Duodenal mucosa (tissue), 2 donors: Measurements from ENCODE around the gene HSPBAP1.
"Not testable (repeated sequence)": the region's sequence is repeated elsewhere in the genome, so short reads cannot be mapped to it uniquely, and the experiment has no call there.

Experiments used
- H3K27ac ChIP-seq: one replicate; pipeline ENCODE4 v1.7.0; 2013; ENCODE audit warnings: low read depth, low read length
- H3K27me3 ChIP-seq, 2 donors: one replicate each; pipeline ENCODE4 v1.7.0; 2013; ENCODE audit warnings: low read length in 2 of 2, control low read depth in 1 of 2; ENCODE audit not compliant: insufficient read depth in 2 of 2, control insufficient read depth in 1 of 2
- H3K36me3 ChIP-seq, 2 donors: one replicate each; pipeline ENCODE4 v1.7.0; 2013; ENCODE audit warnings: low read length in 2 of 2, control low read depth in 1 of 2; ENCODE audit not compliant: insufficient read depth in 2 of 2, control insufficient read depth in 1 of 2
- H3K4me1 ChIP-seq, 2 donors: one replicate each; pipeline ENCODE4 v1.7.0; 2013; ENCODE audit warnings: low read length in 2 of 2, control low read depth in 1 of 2; ENCODE audit not compliant: insufficient read depth in 2 of 2, control insufficient read depth in 1 of 2
- H3K4me3 ChIP-seq, 2 donors: one replicate each; pipeline ENCODE4 v1.7.0; 2013; ENCODE audit warnings: low read length in 2 of 2, low read depth in 1 of 2
- H3K9ac ChIP-seq, 2 donors: one replicate each; pipeline ENCODE4 v1.7.0; 2013; ENCODE audit warnings: low read length in 2 of 2, low read depth in 1 of 2
- H3K9me3 ChIP-seq, 2 donors: one replicate each; pipeline ENCODE4 v1.7.0; 2013; ENCODE audit warnings: low read length in 2 of 2, control low read depth in 1 of 2; ENCODE audit not compliant: control insufficient read depth in 1 of 2

Gene HSPBAP1

GRCh38 chr3:122767540-122768372 is 25.9 kb downstream of the HSPBAP1 start:
- H3K9ac ChIP-seq, result no peak overlapping the region
- no peak overlapping the region for H3K4me3 ChIP-seq
- H3K4me1 ChIP-seq, result no peaks in the 10 kb centered on the region
- H3K9me3 ChIP-seq, result no peaks in the 10 kb centered on the region
- H3K36me3 ChIP-seq, result no peaks in the 10 kb centered on the region
- H3K27me3 ChIP-seq, result no peaks in the 10 kb centered on the region
- no peak overlapping the region for H3K27ac ChIP-seq

- H3K4me1 ChIP-seq, result no peaks in the 10 kb centered on the region
- no peak overlapping the region for H3K4me3 ChIP-seq
- no peaks in the 10 kb centered on the region for H3K9me3 ChIP-seq
- H3K9ac ChIP-seq, result no peak overlapping the region
- H3K36me3 ChIP-seq, result no peaks in the 10 kb centered on the region
- H3K27ac ChIP-seq, result no peak overlapping the region
- no peaks in the 10 kb centered on the region for H3K27me3 ChIP-seq
Measured at GRCh38 chr3:122766430-122766829, 27.2 kb downstream of the HSPBAP1 start.

- H3K27me3 ChIP-seq, result no peaks in the 10 kb centered on the region
- no peak overlapping the region for H3K9ac ChIP-seq
- H3K27ac ChIP-seq, result no peak overlapping the region
- H3K9me3 ChIP-seq, result no peaks in the 10 kb centered on the region
- H3K4me1 ChIP-seq, result no peaks in the 10 kb centered on the region
- H3K36me3 ChIP-seq, result no peaks in the 10 kb centered on the region
- no peak overlapping the region for H3K4me3 ChIP-seq
Measured at GRCh38 chr3:122760453-122761271, 33.0 kb downstream of the HSPBAP1 start.

GRCh38 chr3:122758877-122759560 is 34.6 kb downstream of the HSPBAP1 start:
- H3K36me3 ChIP-seq, result peaks cover 0 to 4% of the 10 kb centered on the region in 2 donors
- H3K9ac ChIP-seq, result no peak overlapping the region
- H3K9me3 ChIP-seq, result no peaks in the 10 kb centered on the region
- H3K27ac ChIP-seq, result no peak overlapping the region
- no peaks in the 10 kb centered on the region for H3K27me3 ChIP-seq
- H3K4me3 ChIP-seq, result no peak overlapping the region
- no peaks in the 10 kb centered on the region for H3K4me1 ChIP-seq

- H3K4me1 ChIP-seq, result no peaks in the 10 kb centered on the region
- peaks cover 0 to 4% of the 10 kb centered on the region in 2 donors for H3K36me3 ChIP-seq
- H3K9ac ChIP-seq, result no peak overlapping the region
- no peak overlapping the region for H3K4me3 ChIP-seq
- no peaks in the 10 kb centered on the region for H3K27me3 ChIP-seq
- no peak overlapping the region for H3K27ac ChIP-seq
- no peaks in the 10 kb centered on the region for H3K9me3 ChIP-seq
Measured at GRCh38 chr3:122755491-122755890, 38.1 kb downstream of the HSPBAP1 start.

GRCh38 chr3:122754929-122755328 is 38.7 kb downstream of the HSPBAP1 start:
- H3K4me3 ChIP-seq, result no peak overlapping the region
- H3K27ac ChIP-seq, result no peak overlapping the region
- H3K27me3 ChIP-seq, result no peaks in the 10 kb centered on the region
- peaks cover 0 to 4% of the 10 kb centered on the region in 2 donors for H3K36me3 ChIP-seq
- H3K9ac ChIP-seq, result no peak overlapping the region
- no peaks in the 10 kb centered on the region for H3K4me1 ChIP-seq
- H3K9me3 ChIP-seq, result no peaks in the 10 kb centered on the region

- H3K27ac ChIP-seq, result no peak overlapping the region
- no peaks in the 10 kb centered on the region for H3K4me1 ChIP-seq
- H3K9me3 ChIP-seq, result no peaks in the 10 kb centered on the region
- H3K27me3 ChIP-seq, result no peaks in the 10 kb centered on the region
- H3K36me3 ChIP-seq, result peaks cover 0 to 3% of the 10 kb centered on the region in 2 donors
- no peak overlapping the region for H3K4me3 ChIP-seq
- no peak overlapping the region for H3K9ac ChIP-seq
Measured at GRCh38 chr3:122748347-122748746, 45.3 kb downstream of the HSPBAP1 start.

GRCh38 chr3:122747295-122747694 is 46.3 kb downstream of the HSPBAP1 start:
- H3K27me3 ChIP-seq, H3K4me1 ChIP-seq, H3K9ac ChIP-seq, H3K9me3 ChIP-seq, H3K36me3 ChIP-seq, H3K4me3 ChIP-seq, H3K27ac ChIP-seq: not testable (repeated sequence)

- H3K9ac ChIP-seq, result no peak overlapping the region
- no peak overlapping the region for H3K4me3 ChIP-seq
- no peak overlapping the region for H3K27ac ChIP-seq
- no peaks in the 10 kb centered on the region for H3K27me3 ChIP-seq
- H3K4me1 ChIP-seq, result no peaks in the 10 kb centered on the region
- H3K9me3 ChIP-seq, result no peaks in the 10 kb centered on the region
- peaks cover 5 to 6% of the 10 kb centered on the region in 2 donors for H3K36me3 ChIP-seq
Measured at GRCh38 chr3:122745369-122746021, 48.1 kb downstream of the HSPBAP1 start.
